HG02970 (cell line): ENCODE data around the gene PTPRA.

Source experiments
- ATAC-seq: cut with Tn5 transposase; IDR thresholded peaks from one replicate; pipeline ENCODE4 v1.9.1; 2021; ENCODE audit warnings: mild to moderate bottlenecking, moderate library complexity, moderate number of reproducible peaks; ENCODE audit not compliant: unreplicated experiment, low FRiP score

PTPRA gene

GRCh38 chr20:2847802-2848201, 25.5 kb upstream of the PTPRA start:
- ATAC-seq: no peak

DNA sequence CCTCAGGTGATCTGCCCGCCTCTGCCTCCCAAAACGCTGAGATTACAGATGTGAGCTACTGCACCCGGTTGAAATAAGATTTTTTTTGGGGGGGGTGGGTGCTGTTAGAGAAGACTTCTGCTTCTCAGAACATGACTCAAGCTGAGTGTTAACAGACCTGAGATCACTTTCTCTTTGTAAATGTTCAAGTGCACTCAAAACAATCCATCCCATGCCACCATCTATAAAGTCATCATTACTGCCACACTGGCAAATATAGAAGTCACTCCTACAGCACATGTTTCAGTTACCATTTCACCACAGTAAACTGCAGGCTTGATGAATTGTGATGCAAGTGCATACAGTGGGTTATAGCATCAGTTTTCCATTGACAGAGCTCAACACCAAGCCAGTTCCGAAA, 23.8 kb upstream of the PTPRA start:
- no peak for ATAC-seq

DNA sequence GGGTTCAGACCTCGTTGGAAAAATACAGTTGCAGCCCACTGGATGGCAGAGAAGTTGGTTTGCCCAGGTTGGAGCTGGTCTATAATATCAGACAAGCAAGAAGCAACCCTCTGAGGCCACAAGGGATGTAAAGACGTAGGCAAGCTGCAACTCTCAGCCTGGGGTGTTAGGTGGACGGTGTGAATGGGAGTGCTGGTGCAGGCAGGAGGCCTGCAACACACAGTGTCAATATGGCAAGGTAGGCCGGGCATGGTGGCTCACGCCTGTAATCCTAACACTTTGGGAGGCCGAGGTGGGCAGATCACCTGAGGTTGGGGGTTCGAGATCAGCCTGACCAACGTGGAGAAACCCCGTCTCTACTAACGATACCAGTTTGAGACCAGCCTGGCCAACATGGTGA, 22.2 kb upstream of the PTPRA start:
- ATAC-seq: no peak

- no peak for ATAC-seq
Measured at GRCh38 chr20:2858591-2858990, 14.7 kb upstream of the PTPRA start.

DNA sequence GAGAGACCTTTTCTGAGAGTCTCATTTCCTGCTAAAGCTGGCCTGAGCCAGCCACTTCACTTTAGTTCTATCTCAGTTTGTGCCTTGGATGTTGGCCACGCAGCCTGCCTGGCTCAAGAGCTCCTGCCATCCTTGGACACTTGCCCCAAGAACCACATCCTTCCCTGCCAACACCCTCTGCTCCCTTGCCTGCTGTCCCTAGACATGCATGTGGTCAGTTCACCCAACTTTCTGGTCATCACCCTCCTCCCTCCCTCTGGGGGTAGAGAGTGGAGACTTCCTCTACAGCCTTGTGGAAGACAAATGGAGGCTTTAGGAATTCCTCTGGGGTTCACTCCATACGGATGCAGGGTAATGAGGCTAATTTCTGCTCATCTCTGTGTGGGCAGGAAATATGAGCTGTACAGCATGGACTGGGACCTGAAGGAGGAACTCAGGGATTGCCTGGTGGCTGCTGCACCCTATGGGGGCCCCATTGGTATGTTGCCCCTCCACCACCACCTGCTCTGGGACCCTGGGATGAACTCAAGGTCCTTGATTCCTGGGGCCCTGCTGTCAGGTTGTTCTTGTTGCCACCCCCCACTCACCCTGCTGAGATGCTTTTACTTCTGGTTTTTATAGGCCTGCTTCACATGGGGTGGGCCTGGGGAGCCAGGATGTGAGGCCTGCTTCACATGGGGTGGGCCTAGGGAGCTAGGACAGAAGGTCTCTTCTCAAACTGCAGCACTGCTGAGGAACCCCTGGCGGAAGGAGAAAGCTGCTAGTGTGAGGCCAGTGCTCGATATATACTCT, 13.8 kb upstream of the PTPRA start:
- ATAC-seq: no peak

DNA sequence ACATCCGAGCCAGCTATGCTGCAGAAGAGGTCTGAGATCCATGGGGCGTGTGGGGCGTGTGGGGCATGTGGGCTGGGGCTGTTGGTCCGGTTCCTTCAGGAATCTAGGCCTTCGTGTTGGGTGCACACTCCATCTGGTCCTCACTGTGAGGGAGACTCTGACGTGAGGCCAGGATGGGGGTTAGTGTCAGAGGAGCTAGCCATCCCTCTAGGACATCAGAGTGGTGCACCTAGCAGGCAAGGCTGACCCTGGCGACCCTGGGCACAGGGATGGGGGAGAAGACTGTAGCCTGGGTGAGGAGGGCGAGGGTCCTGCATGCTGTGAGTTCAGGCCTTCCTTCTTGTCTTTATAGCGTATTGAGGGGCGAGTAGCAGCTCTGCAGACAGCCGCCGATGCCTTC, 8.7 kb upstream of the PTPRA start:
- no peak for ATAC-seq

DNA sequence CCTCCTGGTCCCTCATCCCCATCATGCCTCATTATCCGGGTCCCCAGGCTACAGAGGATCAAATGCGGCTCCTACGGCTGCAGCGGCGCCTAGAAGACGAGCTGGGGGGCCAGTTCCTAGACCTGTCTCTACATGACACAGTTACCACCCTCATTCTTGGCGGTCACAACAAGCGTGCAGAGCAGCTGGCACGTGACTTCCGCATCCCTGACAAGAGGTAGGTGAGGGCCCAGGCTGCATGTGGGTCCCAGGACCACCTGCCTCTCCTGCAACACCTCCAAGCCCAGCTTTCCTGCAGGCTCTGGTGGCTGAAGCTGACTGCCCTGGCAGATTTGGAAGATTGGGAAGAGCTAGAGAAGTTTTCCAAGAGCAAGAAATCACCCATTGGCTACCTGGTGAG, 8.2 kb upstream of the PTPRA start:
- ATAC-seq: no peak

- ATAC-seq: no peak
Measured at GRCh38 chr20:2865630-2866029, 7.7 kb upstream of the PTPRA start.

- ATAC-seq: no peak
Measured at GRCh38 chr20:2866236-2866635, 7.0 kb upstream of the PTPRA start.

DNA sequence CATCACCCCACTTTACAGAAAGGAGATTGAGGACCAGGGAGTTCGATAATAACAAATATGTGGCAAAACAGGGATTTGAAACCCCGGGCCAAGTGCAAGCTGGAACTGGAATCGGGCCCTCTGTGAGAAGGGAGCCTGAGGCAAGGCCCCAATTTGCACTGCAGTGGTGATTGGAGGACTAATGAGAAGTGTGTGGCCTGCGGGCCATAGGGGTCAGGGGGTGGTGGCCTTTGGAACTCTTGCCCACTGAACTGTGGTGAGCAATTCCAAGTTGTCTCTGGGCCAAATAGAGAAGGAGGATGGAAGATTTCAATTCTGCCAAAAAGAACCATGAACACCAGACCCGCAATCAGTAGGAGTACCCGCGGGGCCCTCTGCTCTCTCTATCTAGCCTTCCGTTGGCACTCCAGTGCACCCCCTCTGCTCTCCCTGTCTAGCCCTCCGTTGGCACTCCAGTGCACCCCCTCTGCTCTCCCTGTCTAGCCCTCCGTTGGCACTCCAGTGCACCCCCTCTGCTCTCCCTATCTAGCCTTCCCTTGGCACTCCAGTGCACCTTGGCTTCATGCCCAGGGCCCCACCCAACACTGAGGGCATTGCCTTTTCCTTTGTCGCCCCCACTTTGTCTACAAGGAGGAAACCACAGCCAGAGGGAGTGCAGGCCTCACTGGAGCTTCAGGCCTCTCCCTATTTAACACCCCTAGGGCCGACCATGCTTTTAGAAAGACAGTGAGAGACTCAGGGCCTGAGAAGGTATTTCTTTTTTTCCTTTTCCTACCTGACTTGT, 6.0 kb upstream of the PTPRA start:
- no peak for ATAC-seq

- ATAC-seq: no peak
Measured at GRCh38 chr20:2869381-2869780, 3.9 kb upstream of the PTPRA start.

DNA sequence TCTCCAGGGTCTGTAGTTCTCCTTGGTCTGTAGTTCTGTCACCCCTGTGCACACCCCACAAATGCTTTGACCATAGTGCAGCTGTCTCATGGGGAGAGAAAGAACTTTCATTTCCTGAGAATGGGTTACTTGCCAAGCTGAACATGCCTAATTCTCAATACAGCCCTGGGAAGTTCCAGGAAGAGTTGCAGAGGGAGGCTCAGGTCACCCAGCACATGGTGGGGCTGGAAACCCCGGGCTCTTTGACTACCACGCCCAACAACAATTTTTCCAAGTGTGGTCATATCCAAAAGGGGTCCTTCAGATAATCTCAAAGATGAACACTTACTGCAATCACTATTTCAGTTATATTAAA, 2.2 kb upstream of the PTPRA start:
- ATAC-seq: no peak

DNA sequence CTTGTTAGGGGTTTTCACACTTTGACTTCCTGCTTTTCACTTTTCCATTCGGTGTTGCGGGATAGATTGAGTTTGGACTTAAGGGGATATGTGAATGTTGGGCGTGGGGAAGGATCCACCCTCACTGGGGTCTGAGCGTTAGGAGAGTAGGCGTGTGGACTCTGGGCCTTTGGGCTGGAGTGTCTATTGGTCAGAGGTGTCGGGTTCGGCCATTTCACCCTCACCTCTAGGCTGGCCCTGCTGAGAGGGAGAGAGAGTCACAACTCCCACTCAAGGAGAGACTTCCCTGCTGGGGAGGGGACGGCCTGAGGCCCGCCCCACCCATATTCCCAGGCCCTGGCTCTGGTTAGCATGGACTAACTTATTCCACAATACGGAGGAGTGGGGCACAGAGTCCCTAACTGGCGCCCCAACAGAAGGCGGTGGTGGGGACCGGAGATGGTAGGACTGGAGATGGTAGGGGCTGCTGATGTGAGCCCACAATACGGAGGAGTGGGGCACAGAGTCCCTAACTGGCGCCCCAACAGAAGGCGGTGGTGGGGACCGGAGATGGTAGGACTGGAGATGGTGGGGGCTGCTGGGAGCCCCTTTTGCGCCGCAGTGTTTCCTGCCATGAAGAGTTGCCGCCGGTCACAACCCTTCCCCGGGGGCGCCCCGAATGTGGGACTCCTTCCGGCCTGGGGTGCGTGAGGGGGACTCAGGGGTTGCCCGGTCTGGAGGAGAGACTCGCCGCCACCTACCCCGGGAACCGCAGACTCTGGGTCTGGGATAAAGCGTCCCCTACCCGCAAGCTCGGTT, 1.4 kb upstream of the PTPRA start:
- ATAC-seq: no peak

DNA sequence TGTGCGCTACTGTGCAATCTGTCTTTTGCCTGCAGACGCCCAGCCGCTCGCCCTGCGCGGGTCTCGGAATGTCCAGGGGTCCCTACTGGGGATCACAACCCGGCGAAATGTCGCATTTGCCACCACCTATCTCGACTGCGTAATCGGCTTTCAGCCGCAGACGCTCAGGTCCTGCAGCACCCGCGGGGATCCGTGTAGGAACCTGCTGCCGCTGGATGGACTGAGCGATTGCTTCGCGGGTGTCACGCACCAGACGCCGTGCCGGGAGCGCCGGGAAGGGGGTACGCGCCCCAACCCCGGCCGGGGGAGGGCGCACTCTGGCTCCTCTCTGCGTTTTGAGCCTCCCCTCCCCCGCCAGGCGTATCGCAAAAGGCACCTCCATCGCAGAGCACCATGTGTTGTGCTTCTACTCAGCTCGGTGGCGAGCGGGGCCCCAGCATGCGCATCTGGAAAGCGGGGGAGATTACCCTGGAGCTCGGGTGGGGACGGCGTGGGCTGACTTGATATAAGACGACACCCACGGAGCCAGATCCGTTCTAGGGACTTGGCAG, 747 bp upstream of the PTPRA start:
- ATAC-seq: no peak

- no peak for ATAC-seq
Measured at GRCh38 chr20:2873747-2874041, 413 bp downstream of the PTPRA start.

DNA sequence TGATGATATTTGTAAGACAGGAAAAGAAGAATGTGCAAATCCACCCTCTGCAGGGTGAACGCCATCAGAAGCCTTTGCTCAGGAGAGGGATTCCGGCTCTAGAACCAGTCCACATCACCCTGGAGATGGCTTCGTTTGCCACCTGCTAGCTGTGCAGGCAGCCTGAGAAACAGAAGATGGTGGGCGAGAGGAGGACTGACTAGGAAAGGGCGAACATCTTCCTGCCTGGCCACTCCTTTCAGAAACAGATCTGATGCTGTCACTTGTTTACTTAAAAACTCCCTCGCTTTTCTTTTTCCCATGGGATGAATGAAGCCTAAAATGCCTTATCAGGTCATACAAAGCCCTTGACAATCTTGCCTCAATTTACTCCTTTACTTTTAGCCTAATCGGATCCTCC, 1.2 kb downstream of the PTPRA start:
- no peak for ATAC-seq

DNA sequence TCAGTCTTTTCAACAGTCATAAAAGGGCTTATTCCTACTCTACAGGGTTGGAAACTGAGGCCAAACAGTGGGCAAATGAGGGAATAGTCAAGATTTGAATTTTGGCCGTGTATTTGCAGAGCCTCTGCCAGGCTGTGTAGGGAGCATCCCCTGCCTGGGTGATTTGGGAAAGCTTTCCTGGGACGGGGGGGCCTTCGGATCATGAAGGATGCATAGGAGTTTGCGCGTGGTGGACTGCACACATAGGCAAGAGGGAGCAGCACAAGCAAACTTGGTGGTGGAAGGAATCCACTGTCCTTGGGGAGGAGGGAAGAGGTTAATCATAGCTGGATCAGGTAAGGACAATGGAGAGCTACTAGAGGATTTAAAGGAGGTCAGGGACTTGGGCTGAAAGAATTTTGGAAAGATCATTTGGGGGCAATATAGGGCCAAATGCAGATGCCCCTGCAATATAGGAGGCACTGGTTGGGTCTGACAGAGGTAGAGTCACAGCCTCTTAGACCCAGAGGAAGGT, 2.5 kb downstream of the PTPRA start:
- ATAC-seq: no peak

GRCh38 chr20:2878515-2878914, 5.2 kb downstream of the PTPRA start:
- ATAC-seq: no peak

- ATAC-seq: no peak
Measured at GRCh38 chr20:2879146-2879545, 5.9 kb downstream of the PTPRA start.

DNA sequence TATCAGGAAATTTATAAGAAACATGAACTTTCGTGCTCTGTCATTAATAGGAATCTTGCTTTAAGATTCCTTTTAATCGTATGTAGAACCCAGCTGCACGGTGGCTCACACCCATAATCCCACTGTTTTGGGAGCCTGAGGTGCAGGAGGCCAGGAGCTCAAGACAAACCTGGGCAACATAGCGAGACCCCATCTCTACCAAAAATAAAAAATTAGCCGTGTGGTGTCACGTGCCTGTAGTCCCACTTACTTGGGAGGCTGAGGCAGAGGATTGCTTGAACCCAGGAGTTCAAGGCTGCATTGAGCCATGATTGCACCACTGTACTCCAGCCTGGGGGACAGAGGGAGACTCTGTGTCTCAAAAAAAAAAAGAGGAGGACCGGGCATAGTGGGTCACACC, 7.4 kb downstream of the PTPRA start:
- no peak for ATAC-seq
